GM12864 (cell line): ENCODE data around the gene GPC5.
"Not testable (repeated sequence)": the region's sequence is repeated elsewhere in the genome, so short reads cannot be mapped to it uniquely, and the experiment has no call there.

ENCODE experiments used
- DNase-seq: peaks from one replicate; pipeline ENCODE4 v3.0.0-alpha.2; 2011; ENCODE audit warnings: low read depth
- H3K4me3 ChIP-seq: 2 replicates; pipeline ENCODE4 v1.5.1; 2011; ENCODE audit warnings: mild to moderate bottlenecking, low read depth, low read length, control low read depth
- CTCF ChIP-seq: IDR thresholded peaks from 2 replicates; pipeline ENCODE4 v1.5.1; 2011; ENCODE audit warnings: low read depth, mild to moderate bottlenecking, moderate library complexity, low read length, control low read depth, inconsistent platforms; ENCODE audit errors: missing control alignments

Gene GPC5

GRCh38 chr13:92259046-92259445 is 860.6 kb downstream of the GPC5 start:
- TF ChIP-seq CTCF = no peak
- no peak overlapping the region for H3K4me3 ChIP-seq
- DNase-seq = no peak

- no peak for TF ChIP-seq CTCF
- H3K4me3 ChIP-seq = no peak overlapping the region
These were observed 861.1 kb downstream of the GPC5 start for GRCh38 chr13:92259523-92259922.

GRCh38 chr13:92260363-92260762 is 861.9 kb downstream of the GPC5 start:
- H3K4me3 ChIP-seq = no peak overlapping the region
- DNase-seq = no peak
- no peak for TF ChIP-seq CTCF

More at GRCh38 chr13:92259523-92259922, 861.1 kb downstream of the GPC5 start:
- DNase-seq = no peak

DNA sequence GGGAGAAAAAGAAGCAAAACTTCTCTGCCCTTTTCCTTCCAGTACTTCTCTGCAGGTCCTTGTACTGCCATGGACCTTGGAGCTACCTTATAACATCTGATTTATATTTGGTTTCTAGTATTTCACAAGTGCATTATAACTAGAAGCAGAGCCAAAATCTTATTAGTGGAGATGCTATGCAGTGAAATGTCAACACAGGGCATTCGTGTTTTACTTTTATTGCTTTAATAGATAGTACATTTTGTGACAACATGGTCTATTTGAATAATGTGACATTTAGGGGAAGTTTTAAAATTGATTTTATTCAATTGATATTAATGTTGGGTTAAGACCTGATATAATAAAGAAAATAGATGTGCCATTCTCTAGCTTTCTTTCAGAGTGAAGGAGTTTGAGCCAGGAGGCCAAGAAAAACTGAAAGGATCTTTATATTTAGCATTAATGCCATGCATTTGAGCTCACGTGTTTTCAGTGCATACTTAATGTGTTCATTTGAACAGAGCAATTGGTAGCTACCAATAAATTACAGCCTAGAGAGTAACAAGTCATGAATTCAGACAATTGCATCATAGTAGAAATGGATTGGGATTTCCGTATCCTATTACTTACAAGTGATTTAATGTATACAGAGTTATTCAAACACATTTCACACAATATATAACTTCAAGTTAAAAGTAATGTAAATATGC is 863.8 kb downstream of the GPC5 start:
- H3K4me3 ChIP-seq = no peak overlapping the region
- TF ChIP-seq CTCF = no peak
- DNase-seq = no peak

GRCh38 chr13:92265408-92265807 is 867.0 kb downstream of the GPC5 start:
- no peak for DNase-seq
- TF ChIP-seq CTCF = no peak

DNA sequence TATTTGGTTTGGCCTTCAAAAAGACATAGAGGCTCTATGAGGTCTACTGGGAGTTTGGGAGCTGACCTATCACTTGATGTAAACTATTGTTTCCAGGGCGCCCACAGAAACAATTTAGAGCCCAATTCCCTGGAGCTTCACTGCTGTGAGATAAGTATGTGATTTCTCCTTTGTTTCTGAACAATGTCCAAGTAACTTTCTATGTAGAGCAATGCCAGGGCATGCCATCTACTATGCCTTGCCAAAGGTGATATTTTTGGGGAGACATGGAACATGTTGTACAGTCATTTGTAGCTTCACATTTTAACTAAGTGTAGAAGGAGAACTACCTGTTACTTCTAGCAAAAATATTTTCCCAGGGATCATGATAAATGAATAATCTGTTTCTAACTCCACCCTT is 872.6 kb downstream of the GPC5 start:
- no peak overlapping the region for H3K4me3 ChIP-seq
- no peak for DNase-seq
- no peak for TF ChIP-seq CTCF

More at GRCh38 chr13:92265408-92265807, 867.0 kb downstream of the GPC5 start:
- H3K4me3 ChIP-seq = no peak overlapping the region

- no peak for TF ChIP-seq CTCF
- no peak for DNase-seq
- H3K4me3 ChIP-seq = no peak overlapping the region
These were observed 873.8 kb downstream of the GPC5 start for GRCh38 chr13:92272177-92272576.

DNA sequence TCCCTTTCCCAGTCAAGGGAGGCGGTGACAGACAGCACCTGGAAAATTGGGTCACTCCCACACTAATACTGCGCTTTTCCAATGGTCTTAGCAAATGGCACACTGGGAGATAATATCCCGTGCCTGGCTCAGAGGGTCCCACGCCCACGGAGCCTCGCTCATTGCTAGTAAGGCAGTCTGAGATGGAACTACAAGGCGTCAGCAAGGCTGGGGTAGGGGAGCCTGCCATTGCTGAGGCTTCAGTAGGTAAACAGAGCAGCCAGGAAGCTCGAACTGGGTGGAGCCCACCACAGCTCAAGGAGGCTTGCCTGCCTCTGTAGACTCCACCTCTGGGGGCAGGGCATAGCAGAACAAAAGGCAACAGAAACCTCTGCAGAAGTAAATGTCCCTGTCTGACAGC is 882.6 kb downstream of the GPC5 start:
- not testable (repeated sequence) for DNase-seq, H3K4me3 ChIP-seq

GRCh38 chr13:92290718-92291307 is 892.4 kb downstream of the GPC5 start:
- H3K4me3 ChIP-seq, DNase-seq: not testable (repeated sequence)

- H3K4me3 ChIP-seq, DNase-seq: not testable (repeated sequence)
These were observed 896.1 kb downstream of the GPC5 start for GRCh38 chr13:92294533-92294932.
